CD4-positive, alpha-beta T cell treated with Interferon gamma for 1 hour (primary cell): ENCODE results near the gene USP48.

Experiments
- DNase-seq: peaks from one replicate; pipeline ENCODE4 v3.0.0-alpha.2; 2020

The USP48 gene

DNA sequence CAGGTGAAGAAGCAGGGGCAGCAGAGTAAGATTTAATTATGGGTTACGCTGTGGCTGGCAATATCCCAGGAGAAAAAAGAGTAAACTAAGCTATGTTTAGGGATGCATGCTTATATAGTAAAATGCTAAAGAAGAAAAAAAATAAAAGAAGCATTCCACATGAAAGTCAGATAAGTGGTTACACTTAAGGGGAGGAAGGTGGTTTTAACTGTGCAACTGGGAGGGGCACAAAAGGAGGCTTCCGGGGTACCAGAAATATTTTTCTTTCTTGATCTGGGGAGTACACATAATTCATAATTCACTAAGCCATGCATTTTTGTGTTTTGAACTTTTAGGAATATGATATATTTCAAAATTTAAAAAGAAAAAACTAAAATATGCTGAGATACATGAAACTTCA is 39.5 kb downstream of the USP48 start:
- no peak for DNase-seq

DNA sequence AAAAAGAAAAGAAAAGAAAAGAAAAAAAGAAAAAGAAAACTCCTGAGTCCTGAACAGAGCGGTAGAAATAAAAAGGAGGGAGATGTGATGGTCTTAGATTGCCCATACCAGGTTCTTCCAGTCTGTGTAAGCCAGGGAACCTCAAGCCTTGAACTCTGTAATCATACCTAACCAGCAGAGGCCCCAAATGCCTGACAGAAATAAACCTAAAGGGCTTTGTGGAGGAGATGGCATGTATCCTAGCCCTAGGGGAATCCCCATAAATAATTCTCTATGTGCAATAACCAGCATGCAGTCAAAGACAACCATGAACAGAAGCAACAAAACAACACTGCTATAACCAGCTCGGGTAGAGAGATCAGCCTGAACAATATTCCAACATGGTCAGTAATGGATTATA is 40.4 kb downstream of the USP48 start:
- DNase-seq, result no peak

DNA sequence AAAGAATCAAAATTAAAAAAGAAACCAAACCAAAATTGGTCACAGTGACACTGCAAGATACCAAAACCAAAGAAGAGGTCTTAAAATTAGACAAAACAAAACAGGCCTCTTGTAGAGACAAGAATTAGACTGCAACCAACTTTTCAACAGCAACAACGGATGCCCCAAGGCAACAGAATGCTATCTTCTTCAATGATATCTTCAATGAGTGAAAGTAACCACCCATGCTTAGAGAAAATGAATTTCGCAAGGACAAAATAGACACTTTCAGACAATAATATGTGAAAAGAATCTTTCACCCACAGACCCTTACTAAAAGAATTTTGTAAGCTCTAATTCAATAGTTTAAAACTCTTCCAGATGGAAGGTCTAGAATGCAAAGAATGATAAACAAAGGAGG is 41.7 kb downstream of the USP48 start:
- DNase-seq, result no peak

DNA sequence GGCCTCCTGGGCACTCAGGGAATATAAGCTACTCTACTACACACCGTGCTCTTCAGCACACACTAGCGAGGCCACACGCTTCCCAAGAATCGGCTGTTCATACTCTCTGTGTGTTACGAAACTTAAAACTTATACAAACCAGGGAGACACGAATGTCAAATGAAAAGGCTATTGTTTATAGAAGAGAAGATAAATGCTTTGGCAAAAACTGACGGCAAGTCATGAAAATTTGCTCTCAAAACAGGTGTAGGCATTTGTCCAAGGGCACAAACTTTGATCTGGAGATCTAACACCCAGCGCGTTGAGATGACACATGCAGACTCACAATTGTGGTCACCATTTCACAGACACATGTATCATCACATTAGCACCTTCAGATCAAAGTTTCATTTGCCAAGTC is 46.1 kb downstream of the USP48 start:
- DNase-seq, result no peak

DNA sequence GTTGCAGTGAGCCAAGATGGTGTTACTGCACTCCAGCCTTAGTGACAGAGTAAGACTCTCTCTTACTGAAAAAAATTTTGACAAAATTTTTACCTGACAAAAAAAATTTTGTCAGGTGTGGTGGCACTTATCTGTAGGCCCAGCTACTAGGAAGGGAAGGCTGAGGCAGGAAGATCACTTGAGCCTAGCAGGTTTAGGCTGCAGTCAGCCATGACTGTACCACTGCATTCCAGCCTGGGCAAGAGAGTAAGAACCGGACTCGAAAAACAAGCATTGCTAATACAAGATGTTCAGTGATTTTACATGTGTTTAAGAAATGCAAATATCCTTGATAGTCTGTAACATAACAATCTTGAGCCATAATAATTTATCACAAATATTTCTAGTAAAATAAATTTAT is 46.9 kb downstream of the USP48 start:
- DNase-seq, result no peak

DNA sequence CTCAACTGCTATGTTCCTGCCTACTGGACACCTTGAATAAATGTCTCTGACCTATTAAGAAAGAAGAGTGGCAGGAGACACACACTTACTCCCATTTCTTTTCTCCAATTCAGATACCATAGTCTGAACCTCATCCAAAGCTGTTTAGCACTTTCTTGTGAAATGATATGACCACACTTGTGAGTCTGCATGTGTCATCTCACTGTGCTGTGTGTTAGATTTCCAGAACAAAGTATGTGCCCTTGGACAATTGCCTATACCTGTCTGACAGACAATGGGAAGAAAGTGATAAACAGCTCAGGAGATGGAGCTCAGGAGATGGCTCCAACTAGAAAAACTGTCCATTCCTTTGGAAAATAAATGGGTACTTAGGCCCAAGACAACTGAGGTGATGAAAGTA is 48.4 kb downstream of the USP48 start:
- DNase-seq, result no peak

DNA sequence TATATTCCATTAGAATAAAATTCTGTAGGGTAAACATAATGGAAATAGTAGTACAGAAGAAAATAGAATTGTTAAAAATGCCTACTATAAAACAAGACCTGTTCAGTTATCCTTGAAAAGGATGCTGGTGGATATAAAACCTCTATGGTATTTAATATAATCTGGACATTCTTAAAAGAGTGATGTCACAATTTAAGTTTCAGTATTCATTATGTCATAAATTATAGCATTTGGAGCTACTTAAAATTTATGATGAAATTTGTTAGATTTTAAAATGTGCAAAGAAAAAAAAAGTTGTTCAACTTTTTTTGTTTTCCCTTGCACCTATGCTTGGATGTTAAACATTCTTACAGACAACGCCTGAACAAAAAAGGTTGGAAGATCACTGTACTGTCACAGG is 50.3 kb downstream of the USP48 start:
- DNase-seq, result no peak

DNA sequence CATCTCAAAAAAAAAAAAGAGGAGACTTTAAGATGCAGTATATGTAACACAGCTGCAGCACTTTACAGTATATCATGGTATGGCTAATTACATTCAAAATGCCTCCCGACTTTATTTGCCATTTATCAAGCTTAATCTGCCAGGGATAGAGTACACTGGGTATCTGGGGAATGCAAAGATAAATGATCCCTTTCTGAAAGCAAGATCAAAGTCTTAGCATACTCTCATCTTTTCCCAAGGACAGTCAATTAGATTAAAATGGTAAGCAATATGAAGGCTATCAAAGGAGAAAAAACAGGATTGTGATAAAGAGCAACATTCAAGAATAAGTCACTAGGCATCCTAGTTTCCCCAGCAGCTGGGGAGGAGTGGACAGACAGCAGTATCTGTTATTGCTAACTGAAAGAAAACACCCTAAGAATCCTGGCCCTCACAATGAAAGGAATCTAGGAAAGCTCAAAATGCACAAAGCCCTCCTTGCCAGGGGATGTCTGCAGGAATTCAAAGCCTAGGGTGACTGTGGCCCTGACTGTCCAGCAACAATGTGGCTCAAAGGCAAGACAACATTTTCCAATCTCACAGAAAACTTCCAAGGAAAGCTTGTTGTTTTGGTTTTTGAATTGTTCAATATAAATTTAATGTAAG is 57.1 kb downstream of the USP48 start:
- no peak for DNase-seq

DNA sequence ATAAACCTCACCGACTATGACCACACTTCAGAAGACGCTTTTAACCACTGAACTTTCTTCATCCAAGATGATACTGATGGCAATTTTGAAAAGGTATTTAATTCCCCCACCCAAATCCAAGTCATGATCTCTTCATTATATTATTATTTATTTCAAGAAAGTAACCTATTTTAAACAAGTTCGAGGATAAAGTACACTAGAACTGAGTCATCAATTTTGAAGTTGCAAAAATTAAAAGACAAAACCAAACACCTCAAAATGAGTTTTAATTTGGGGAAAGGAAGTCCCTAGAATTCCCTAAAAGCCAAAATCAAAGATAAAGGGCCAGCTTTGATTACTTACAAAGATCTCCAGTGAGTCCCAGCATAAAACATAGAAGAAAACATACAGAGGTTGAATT is 58.4 kb downstream of the USP48 start:
- no peak for DNase-seq

DNA sequence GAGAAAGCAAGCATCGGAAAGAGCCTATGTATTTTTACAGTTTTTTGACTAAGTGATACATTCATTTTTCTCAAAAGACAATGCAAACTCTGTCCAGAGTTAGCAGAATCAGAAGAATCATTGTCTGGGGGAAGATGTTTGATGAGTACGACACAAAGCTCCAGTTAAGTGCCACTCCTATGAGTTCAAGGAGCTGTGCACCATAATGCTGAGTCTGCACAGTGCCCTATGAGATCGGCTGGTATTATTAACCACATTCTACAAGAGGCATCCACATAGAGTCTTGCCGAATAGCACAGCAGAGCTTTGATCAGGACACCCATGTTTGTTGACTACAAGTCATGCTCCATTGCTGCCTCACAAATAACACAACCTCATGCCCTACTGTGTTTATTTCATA is 58.9 kb downstream of the USP48 start:
- no peak for DNase-seq

DNA sequence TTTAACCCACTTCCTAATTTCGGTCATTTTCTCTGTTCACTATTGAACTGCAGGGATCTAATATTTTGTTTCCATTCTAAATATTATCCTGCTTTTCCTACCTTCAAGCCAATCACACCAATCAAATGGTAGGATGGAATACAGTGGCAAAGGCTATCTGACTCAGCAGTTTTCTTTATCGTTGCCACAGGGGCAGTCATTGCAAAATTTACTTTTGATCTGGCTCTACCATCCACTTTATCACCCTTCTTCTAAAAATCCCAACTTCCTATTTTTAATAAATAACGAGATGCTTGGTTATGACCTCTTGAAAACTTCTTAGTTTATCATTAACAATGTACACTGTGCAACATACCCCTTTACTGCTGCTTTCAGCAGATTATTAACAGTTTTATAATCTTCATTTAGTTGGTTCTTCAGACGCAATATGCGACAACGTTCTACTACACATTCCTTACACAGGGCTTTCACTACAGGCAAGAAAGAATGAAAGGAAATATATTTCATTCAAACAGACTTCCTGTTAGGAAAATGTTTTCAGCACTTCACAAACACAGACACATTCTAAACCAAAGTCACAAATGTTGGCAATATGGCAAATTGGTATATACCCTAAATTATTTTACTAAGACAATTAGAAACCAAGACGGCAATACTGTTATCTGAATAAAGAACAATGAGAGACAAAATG is 61.5 kb downstream of the USP48 start:
- DNase-seq, result no peak

DNA sequence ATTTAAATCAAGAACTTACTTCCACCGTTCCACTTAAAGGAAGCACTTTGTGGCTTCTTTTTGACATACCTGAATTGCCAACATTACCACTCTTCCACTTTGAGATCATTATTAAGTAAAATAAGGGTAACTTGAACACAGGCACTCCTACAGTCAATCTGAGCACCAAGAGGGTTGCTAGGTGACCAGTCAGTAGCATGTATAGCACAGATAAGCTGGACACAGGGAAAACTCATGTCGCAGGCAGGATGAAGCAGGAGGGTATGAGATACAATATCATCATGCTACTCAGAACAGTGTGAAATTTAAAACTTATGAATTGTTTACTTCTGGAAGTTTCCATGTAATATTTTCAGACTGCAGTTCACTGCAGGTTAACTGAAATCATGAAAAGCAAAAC is 66.8 kb downstream of the USP48 start:
- DNase-seq, result no peak

DNA sequence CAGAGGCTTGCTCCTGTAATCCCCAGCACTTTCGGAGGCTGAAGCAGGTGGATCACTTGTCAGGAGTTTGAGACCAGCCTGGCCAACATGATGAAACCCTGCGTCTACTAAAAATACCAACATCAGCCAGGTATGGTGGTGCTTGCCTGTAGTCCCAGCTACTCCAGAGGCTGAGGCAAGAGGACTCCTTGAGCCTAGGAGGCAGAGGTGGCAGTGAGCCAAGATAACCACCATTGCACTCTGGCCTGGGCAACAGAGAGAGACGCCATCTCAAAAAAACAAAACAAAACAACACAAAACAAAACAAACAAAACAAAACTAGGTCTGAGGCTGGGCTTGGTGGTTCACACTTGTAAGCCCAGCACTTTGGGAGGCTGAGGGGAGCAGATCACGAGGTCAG is 75.1 kb downstream of the USP48 start:
- no peak for DNase-seq

DNA sequence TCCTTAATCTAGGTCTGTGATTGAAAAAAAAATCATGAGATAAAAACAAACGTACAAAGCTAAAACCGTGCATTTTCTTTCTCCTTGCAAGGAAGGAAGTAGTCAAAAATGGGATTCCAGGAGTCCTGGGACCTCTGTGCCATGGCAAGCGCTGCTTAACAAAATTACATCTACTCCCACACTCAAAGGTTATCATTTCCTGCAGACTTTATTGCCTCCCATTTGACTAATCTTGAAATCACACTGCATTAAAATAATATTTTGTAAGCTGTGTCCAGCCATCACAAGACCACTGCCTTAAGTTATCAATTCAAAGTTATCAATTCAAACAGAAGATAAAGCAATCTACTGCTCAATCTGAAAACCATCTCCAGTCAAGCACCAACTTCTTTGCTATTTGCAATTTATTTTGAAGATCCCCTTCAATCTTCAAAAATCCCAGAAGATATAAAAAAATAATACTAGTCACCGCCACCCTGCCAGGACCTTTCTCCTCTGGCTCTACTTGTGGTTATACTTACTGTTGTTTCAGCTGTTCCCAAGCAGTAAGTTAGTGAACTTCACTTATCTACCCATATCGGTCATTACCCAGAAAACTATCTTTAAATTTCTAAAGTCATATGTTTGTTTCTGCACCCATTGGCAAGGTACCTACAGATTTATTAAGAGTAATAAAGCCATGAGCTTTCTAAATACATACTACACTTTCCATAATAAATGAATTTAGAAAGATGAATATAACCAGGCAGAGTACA is 75.7 kb downstream of the USP48 start:
- DNase-seq, result no peak

DNA sequence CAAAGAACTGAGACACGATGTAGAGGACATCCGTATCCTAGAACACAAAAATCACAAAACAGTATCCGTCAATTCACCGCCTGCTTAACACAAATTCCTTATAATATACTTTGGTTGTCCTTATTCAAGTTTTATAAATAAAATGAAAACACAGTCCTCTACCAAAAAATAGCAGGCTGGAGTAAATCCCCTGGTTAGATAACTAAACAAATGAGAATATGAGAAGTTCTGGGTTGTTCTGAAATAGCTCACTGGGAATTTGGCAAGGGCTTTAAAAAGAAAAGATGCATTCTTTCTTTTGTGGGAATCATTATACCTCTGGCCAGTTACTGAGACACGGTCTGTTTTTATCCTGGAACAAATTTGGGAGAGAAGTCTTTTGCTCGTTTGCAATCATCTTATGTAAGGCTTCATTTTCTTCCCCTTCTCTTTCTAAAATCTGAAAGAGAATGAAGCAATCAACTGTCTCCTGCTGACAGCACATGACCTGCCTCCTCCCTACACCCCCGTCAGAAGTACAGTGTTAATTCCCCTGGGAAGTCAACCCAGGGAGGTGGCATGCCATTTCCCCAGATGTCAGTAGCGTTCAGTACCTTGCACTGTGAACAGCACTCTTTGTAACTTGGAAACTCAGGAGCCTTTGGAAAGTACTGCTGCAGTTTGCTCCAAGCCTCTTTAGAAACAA is 76.7 kb downstream of the USP48 start:
- no peak for DNase-seq

DNA sequence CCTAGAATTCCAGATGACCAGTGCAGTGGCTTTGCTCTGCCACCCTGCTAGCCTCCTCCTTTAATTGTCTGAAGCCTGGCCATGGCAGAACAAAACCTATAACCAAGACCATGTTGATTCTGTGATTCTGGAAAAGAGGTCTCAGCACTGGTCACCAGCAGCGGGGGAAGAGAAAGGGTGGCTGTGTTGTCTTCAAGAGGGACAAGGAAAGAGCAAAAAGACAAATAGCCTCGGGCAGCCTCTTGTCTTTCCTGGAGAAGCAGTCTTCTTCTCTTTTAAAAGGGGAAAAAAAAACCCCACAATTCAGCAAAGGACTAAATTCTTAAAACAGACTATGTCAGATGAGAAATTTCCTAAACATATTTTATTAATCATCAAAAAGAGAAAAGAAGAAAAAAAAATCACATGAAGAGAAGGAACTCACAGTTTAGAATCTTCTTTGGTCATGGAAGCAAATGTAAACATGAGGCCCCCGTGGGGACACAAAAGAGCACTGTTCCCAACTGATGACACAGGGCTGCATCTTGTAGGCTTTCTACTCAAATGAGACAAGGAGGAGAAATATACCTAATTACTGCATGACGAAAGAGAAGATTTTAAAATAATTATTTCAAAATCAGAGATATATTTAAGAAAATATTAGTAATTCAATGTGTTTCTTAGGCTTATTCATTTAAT is 77.5 kb downstream of the USP48 start:
- DNase-seq, result no peak

DNA sequence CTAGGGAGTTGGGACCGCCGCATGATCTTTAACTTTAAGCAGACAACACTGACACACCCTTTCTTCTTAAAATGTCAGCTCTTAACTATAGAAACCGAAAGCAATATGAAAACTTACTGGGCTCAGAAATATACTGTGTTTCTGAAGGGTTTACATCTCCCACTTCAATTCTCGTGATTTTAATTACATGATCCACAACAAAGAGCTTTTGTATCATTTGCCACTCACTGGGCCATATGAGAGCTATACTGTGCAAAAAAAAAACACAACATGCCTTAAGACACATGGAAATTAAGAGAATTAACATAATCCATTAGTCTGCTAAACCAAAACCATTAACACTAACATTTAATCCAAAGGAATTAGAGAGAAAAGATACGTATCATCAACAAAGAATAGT is 78.8 kb downstream of the USP48 start:
- no peak for DNase-seq

DNA sequence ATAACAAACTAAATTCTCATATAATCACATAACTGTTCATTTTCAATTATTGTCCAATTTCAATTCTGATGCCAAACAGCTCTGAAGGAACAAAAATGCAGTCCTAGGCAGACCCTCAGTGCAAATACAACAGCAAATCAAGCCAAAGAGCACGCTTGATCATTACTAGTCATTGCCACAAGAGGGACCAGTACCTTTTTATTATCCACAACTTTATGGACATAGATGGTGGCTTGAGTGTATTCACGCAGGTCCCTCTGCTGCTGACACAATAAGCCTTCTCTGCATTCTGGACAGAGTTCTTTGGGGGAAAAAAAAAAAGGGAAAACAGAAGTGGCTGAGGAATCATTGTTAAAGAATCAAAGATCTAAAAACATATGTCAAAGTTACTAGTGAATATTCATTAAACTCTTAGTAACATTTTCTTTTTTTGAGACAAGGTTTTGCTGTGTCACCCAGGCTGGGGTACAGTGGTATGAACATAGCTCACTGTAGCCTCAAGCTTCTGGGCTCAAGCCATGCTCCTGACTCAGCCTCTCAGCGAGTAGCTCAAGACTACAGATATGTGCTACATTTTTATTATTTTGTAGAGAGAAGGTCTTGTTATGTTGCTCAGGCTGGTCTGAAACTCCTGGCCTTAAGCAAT is 79.5 kb downstream of the USP48 start:
- DNase-seq, result no peak

DNA sequence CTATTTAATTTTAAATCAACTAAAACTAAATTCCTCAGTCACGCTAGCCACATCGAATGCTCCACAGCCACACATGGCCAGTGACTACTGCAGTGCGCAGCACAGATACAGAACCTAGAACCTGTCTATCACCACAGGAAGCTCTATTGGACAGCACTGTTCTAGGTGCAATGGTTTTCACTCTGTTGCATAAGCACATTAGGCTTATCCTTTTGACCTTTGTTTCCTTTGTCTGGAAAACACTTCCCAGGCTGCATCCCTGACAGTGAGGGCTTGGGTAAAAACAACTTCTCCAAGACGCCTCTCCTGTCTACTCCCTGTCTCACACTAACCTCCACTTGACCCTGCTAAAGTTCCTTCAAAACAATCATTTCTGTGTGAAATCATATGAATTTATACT is 80.2 kb downstream of the USP48 start:
- no peak for DNase-seq

DNA sequence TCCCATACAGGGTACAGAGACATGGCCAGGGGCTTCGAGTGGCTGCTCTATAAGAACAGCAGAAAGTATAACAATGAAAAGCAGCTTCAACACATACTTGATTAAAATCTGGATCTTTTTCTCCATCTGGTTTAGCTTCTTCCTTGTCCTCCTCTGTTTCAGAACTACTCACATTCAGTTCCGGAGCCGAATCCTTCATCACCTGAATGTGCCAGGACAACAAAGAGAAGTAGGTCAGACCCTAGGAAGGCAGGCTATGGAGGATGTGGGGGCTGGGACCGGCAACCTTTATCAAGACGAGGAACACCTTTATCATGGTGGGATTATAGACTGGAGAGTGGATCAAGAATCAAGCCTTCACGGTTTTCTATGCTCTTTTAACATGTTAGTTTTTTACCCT is 81.5 kb downstream of the USP48 start:
- DNase-seq, result no peak

DNA sequence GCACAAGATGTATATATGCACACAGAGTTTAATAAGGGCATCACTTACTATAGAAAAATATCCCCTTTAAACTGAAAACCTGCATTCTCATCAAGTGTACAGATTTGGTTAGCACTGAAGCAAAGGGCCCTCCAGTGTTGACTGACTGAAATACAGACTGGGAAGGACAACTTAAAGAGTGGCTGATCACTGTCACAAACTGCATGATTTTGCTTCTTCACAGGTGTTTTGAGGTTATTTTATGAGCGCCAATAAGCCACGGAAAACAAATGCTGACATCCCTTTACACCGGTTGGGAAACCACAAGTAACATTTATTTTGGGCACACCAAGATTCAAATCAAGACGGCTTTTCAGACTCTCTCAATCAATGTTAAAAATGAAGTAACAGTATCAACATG is 82.9 kb downstream of the USP48 start:
- DNase-seq, result no peak

DNA sequence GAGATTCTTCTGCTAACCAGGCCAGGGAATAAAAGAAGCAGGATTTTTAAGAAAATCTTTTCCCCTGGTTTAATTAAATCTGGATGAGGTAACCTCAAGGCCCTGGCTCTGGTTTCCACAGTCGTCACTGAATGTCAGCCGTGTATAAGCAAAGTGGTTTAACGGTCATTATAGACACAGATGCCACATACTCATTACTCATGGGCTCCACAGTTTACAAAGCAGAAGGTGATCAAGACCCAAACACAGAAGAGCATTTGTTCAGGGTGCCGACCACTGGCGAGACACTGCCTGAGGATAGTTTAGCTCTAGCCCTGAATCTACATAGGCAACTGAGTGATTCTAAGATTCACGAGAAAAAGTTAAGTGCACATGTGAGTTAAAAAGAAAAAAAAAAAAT is 86.0 kb downstream of the USP48 start:
- DNase-seq, result no peak

DNA sequence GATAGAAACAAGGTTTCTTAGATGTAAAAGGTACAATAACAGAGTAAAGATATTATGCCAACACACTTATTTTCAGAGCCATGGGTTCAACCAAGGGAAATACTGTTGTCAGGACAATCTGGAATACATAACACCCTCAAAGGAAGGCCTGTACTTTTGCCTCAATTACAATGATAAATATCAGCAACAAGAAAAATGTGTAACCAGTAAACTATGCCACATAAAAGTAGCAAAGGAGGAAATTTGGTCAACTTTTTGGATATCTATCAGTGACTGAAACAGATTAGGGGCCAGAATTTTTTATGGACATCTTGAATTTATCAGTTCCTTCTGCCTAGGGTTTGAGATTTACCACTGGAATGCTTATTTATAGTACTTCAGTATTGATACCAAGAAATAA is 89.2 kb downstream of the USP48 start:
- no peak for DNase-seq
